HepG2 (cell line): ENCODE data around the gene FAM83E. TPM values are rescaled to one million over a fixed set of nuclear protein-coding genes. Genes with fewer than 3 reads are reported as not detected.

ENCODE experiments used
- ATAC-seq: fragments of 200-7000 bp; cut with Tn5 transposase; 3 replicates; pipeline ENCODE4 v1.9.1; 2020; ENCODE audit warnings: mild to moderate bottlenecking, moderate library complexity
- BruUV-seq: library from RNA; stranded (reverse); fragments of 400-500 nt; replicated peaks from 2 replicates; lab custom pipeline; 2021; lab: Mats Ljungman, UMichigan
- CTCF ChIA-PET: fragments of 300-600 bp; formaldehyde crosslinking; extraction: SDS; loops from one replicate; lab custom pipeline; 2021; ENCODE audit warnings: low total read pairs, inconsistent platforms, low intra/inter-chr PET ratio; lab: Yijun Ruan, JAX
- POLR2A ChIA-PET: fragments of 350-600 bp; sonication (Branson Sonifier 250); formaldehyde crosslinking; loops from one replicate; lab custom pipeline; 2020; ENCODE audit warnings: antibody characterized with exemption, inconsistent platforms; lab: Yijun Ruan, JAX
- DNase-seq: peaks from one replicate; pipeline ENCODE4 v3.0.0-alpha.2; 2015; ENCODE audit warnings: low spot score
- FAIRE-seq: peaks from 3 replicates; lab custom pipeline; 2011; peaks lifted over from hg19 to GRCh38; lab: Jason Lieb, UNC
- H2AFZ ChIP-seq: one replicate; pipeline ENCODE4 v1.6.1; 2011; ENCODE audit warnings: low read length, inconsistent platforms
- H3K27ac ChIP-seq: fragments of 300-600 bp; 3 replicates; pipeline ENCODE4 v1.8.0; 2011; ENCODE audit warnings: mixed run types, mild to moderate bottlenecking, mixed read lengths, low read length, inconsistent platforms; ENCODE audit not compliant: insufficient read depth; ENCODE audit errors: extremely low read length
- H3K27me3 ChIP-seq, 2 experiments: fragments of 200-600 bp in 1 of 2; 2 replicates in 1 of 2; 3 replicates in 1 of 2; pipeline versions ENCODE4 v1.6.0 to v1.8.0; 2011; ENCODE audit warnings: low read length in 2 of 2, mild to moderate bottlenecking in 2 of 2, moderate library complexity in 2 of 2, inconsistent platforms in 1 of 2; ENCODE audit not compliant: insufficient read depth in 2 of 2, control insufficient read depth in 1 of 2
- H3K36me3 ChIP-seq, 2 experiments: fragments of 200-600 bp in 1 of 2; replicated peaks in 1 of 2; 2 replicates in 1 of 2; 3 replicates in 1 of 2; pipeline versions ENCODE4 v1.5.1 to v1.8.0; 2011; ENCODE audit warnings: low read length in 2 of 2, inconsistent platforms in 1 of 2; ENCODE audit not compliant: insufficient read depth in 2 of 2, control insufficient read depth in 1 of 2
- H3K4me1 ChIP-seq: 2 replicates; pipeline ENCODE4 v1.5.1; 2012; ENCODE audit warnings: low read length, inconsistent platforms; ENCODE audit not compliant: insufficient read depth
- H3K4me2 ChIP-seq: 2 replicates; pipeline ENCODE4 v1.6.0; 2011; ENCODE audit warnings: low read depth, low read length, inconsistent platforms
- H3K4me3 ChIP-seq, 3 experiments: fragments of 200-600 bp in 1 of 3; sonication (generic), shearing (Covaris generic) in 1 of 3; replicated peaks in 1 of 3; 2 replicates each; pipeline ENCODE4 v1.5.1; 2011 to 2016; ENCODE audit warnings: low read length in 3 of 3, inconsistent platforms in 2 of 3, low read depth in 2 of 3, mild to moderate bottlenecking in 2 of 3, control low read depth in 1 of 3, mixed read lengths in 1 of 3; ENCODE audit not compliant: insufficient read depth in 1 of 3
- H3K79me2 ChIP-seq: one replicate; pipeline ENCODE4 v1.6.1; 2011; ENCODE audit warnings: low read length, inconsistent platforms; ENCODE audit not compliant: insufficient read depth
- H3K9ac ChIP-seq: 2 replicates; pipeline ENCODE4 v1.6.0; 2011; ENCODE audit warnings: mild to moderate bottlenecking, low read depth, low read length, inconsistent platforms; ENCODE audit not compliant: insufficient read depth
- H3K9me3 ChIP-seq: 2 replicates; pipeline ENCODE4 v1.5.1; 2012; ENCODE audit warnings: mild to moderate bottlenecking, low read length
- H4K20me1 ChIP-seq: 2 replicates; pipeline ENCODE4 v1.6.0; 2011; ENCODE audit warnings: inconsistent platforms, mild to moderate bottlenecking, low read length, moderate library complexity; ENCODE audit not compliant: insufficient read depth
- ARHGAP35 ChIP-seq: sonication (generic); formaldehyde crosslinking; IDR thresholded peaks from 2 replicates; pipeline ENCODE4 v1.9.0; 2022; ENCODE audit warnings: mild to moderate bottlenecking, inconsistent platforms, moderate library complexity, missing genetic modification reagents, borderline replicate concordance
- CBX2 ChIP-seq, 2 experiments: fragments of 200-600 bp in 1 of 2; sonication (generic); formaldehyde crosslinking in 1 of 2; IDR thresholded peaks; 2 replicates each; pipeline versions ENCODE4 v1.7.0 to v1.8.1; 2018 to 2022; ENCODE audit warnings: low read depth in 2 of 2, low read length in 1 of 2, mild to moderate bottlenecking in 1 of 2, missing genetic modification reagents in 1 of 2
- FOXC1 ChIP-seq: sonication (generic); formaldehyde crosslinking; IDR thresholded peaks from 2 replicates; pipeline ENCODE4 v1.8.0; 2022; ENCODE audit warnings: mild to moderate bottlenecking, missing genetic modification reagents, borderline replicate concordance
- GABPA ChIP-seq, 2 experiments: IDR thresholded peaks; 2 replicates each; pipeline ENCODE4 v1.6.1; 2011 to 2016; ENCODE audit warnings: low read depth in 2 of 2, low read length in 1 of 2, missing biosample characterization in 1 of 2, missing genetic modification characterization in 1 of 2
- KLF6 ChIP-seq: IDR thresholded peaks from 2 replicates; pipeline ENCODE4 v1.8.0; 2016; ENCODE audit warnings: missing biosample characterization, missing genetic modification reagents
- MYNN ChIP-seq: sonication (generic); formaldehyde crosslinking; IDR thresholded peaks from 2 replicates; pipeline ENCODE4 v1.4.0; 2020; ENCODE audit warnings: mild to moderate bottlenecking, low read depth, missing genetic modification reagents
- SNAI1 ChIP-seq: sonication (generic); formaldehyde crosslinking; IDR thresholded peaks from 2 replicates; pipeline ENCODE4 v1.5.0; 2020; ENCODE audit warnings: mild to moderate bottlenecking, missing genetic modification reagents, borderline replicate concordance
- TCF12 ChIP-seq, 2 experiments: fragments of 450-650 bp in 1 of 2; sonication (generic) in 1 of 2; formaldehyde crosslinking in 1 of 2; IDR thresholded peaks; 2 replicates each; pipeline versions ENCODE4 v1.6.1 to v1.8.0; 2017 to 2022; ENCODE audit warnings: antibody characterized with exemption in 1 of 2, mild to moderate bottlenecking in 1 of 2, missing genetic modification reagents in 1 of 2, moderate library complexity in 1 of 2
- ZBTB8A ChIP-seq: sonication (generic); formaldehyde crosslinking; IDR thresholded peaks from 2 replicates; pipeline ENCODE4 v1.4.0; 2020; ENCODE audit warnings: mild to moderate bottlenecking, low read depth, missing genetic modification reagents, borderline replicate concordance
- ZC3H13 ChIP-seq: sonication (generic); formaldehyde crosslinking; IDR thresholded peaks from 2 replicates; pipeline ENCODE4 v1.8.1; 2023; ENCODE audit warnings: mild to moderate bottlenecking, missing genetic modification reagents, moderate library complexity
- ZMYM2 ChIP-seq: sonication (generic); formaldehyde crosslinking; IDR thresholded peaks from 2 replicates; pipeline ENCODE4 v1.8.0; 2022; ENCODE audit warnings: mild to moderate bottlenecking, missing genetic modification reagents
- ZNF160 ChIP-seq: sonication (generic); formaldehyde crosslinking; IDR thresholded peaks from 2 replicates; pipeline ENCODE4 v1.8.0; 2022; ENCODE audit warnings: mild to moderate bottlenecking, inconsistent platforms, missing genetic modification reagents
- ZNF713 ChIP-seq: sonication (generic); formaldehyde crosslinking; IDR thresholded peaks from 2 replicates; pipeline ENCODE4 v1.4.0; 2020; ENCODE audit warnings: mild to moderate bottlenecking, missing genetic modification reagents
- ZNF772 ChIP-seq: sonication (generic); formaldehyde crosslinking; IDR thresholded peaks from 2 replicates; pipeline ENCODE4 v1.5.0; 2020; ENCODE audit warnings: mild to moderate bottlenecking, missing genetic modification reagents
- WGBS: methylation state at CpG from one replicate; pipeline ENCODE4 v1.1.6; 2017; ENCODE audit warnings: low lambda C conversion rate; 5-methylcytosine and 5-hydroxymethylcytosine counted together
- in situ Hi-C: cut with HindIII; loops from 2 replicates; pipeline ENCODE4 v1.10.0; 2017; ENCODE audit warnings: low pct_unique_long_range_greater_than_20kb; ENCODE audit not compliant: extremely low pct_ligation_motif_present
- intact Hi-C: fragments of 100-400 bp; cut with micrococcal nuclease; formaldehyde crosslinking; loops from one replicate; pipeline ENCODE4 v1.10.0; 2022; ENCODE audit not compliant: unreplicated experiment
- polyA plus RNA-seq, 8 experiments: library from polyadenylated mRNA; depleted of rRNA in 3 of 8; stranded (reverse) in 7 of 8; unstranded in 1 of 8; fragments of >200 nt; fragmentation: Illumina TruSeq in 4 of 8; extraction: Trizol in 4 of 8; gene quantifications; 2 replicates each; pipeline versions ENCODE4 v1.2.1 to v1.2.3, GENCODE V29; 2011 to 2016; ENCODE audit warnings: low read depth in 4 of 8, missing spikeins in 1 of 8, mixed read lengths in 1 of 8; ENCODE audit not compliant: insufficient read depth in 1 of 8
- total RNA-seq, 5 experiments: library from RNA; depleted of rRNA; stranded (reverse); fragments of >200 nt; fragmentation: Illumina TruSeq; extraction: Trizol; gene quantifications; 2 replicates each; pipeline ENCODE4 v1.2.3, GENCODE V29; 2016; ENCODE audit warnings: low read depth in 1 of 5
- TF ChIP-seq, protein P1 (sequence below): sonication (generic); formaldehyde crosslinking; IDR thresholded peaks from 2 replicates; pipeline ENCODE4 v1.4.0; 2020; ENCODE audit warnings: missing genetic modification reagents

The FAM83E gene
- total and polyA plus RNA-seq, 2 of the 13 experiments (the other 11 are each of a cell fraction or from before 2014, with no cell fraction given) = 0.18 to 0.60 TPM

- TF ChIP-seq MYNN = no peak
- no peak for TF ChIP-seq ZNF772 (CRISPR knock-in tag)
- no peak for TF ChIP-seq SNAI1 (CRISPR knock-in tag)
- no peak for TF ChIP-seq KLF6
- TF ChIP-seq ZMYM2 = no peak
- no peak for TF ChIP-seq CBX2 (IDR thresholded peaks at IDR 0.05; ENCODE audit: low read depth, low read length)
- no peak for TF ChIP-seq CBX2 (CRISPR knock-in tag; IDR thresholded peaks at IDR 0.05; ENCODE audit: low read depth)
- no peak for TF ChIP-seq ZNF713 (CRISPR knock-in tag)
Measured at GRCh38 chr19:48663667-48664066, 48.8 kb upstream of the FAM83E start (continued).

- Histone ChIP-seq H3K27ac (no peak overlapping the region), H3K9ac (no peak overlapping the region), H3K4me2 (no peak overlapping the region), H3K4me3 (no peak overlapping the region), H3K79me2 (no peaks in the 10 kb centered on the region), H3K36me3 (no peaks in the 10 kb centered on the region), H3K4me1 (no peaks in the 10 kb centered on the region), H2AFZ (no peak overlapping the region), H4K20me1 (no peaks in the 10 kb centered on the region), H3K9me3 (no peaks in the 10 kb centered on the region), H3K27me3 (peaks cover 1 to 6% of the 10 kb centered on the region in 2 experiments; a peak in 2 of 5 replicates)
- 90% methylated on average over 13 of the region's 50 CpGs for WGBS
- FAIRE-seq = no peak
- TF ChIP-seq ZNF772 (CRISPR knock-in tag) (no peak), ZNF160 (no peak), ZC3H13 (CRISPR knock-in tag) (no peak), ZBTB8A (CRISPR knock-in tag) (no peak), GABPA (IDR thresholded peaks at IDR 0.05; ENCODE audit: low read depth, low read length) (no peak), GABPA (CRISPR knock-in tag; IDR thresholded peaks at IDR 0.05; ENCODE audit: low read depth) (no peak), TCF12 (IDR thresholded peaks at IDR 0.05) (no peak), TCF12 (CRISPR knock-in tag; IDR thresholded peaks at IDR 0.05) (no peak), FOXC1 (CRISPR knock-in tag) (no peak), ARHGAP35 (CRISPR knock-in tag) (no peak)
- TF ChIP-seq, protein P1, sequence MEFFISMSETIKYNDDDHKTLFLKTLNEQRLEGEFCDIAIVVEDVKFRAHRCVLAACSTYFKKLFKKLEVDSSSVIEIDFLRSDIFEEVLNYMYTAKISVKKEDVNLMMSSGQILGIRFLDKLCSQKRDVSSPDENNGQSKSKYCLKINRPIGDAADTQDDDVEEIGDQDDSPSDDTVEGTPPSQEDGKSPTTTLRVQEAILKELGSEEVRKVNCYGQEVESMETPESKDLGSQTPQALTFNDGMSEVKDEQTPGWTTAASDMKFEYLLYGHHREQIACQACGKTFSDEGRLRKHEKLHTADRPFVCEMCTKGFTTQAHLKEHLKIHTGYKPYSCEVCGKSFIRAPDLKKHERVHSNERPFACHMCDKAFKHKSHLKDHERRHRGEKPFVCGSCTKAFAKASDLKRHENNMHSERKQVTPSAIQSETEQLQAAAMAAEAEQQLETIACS = no peak
- POLR2A ChIA-PET = no interaction called here
- intact Hi-C loops = no loop called here
- no TSS peak for BruUV-seq
- no peak for DNase-seq
- no peak for ATAC-seq
- in situ Hi-C loops = no loop called here
- CTCF ChIA-PET = no interaction called here
Measured at GRCh38 chr19:48661711-48662090, 46.8 kb upstream of the FAM83E start.
